ENCODE measurements around the gene NDST1.

Gene NDST1

DNA sequence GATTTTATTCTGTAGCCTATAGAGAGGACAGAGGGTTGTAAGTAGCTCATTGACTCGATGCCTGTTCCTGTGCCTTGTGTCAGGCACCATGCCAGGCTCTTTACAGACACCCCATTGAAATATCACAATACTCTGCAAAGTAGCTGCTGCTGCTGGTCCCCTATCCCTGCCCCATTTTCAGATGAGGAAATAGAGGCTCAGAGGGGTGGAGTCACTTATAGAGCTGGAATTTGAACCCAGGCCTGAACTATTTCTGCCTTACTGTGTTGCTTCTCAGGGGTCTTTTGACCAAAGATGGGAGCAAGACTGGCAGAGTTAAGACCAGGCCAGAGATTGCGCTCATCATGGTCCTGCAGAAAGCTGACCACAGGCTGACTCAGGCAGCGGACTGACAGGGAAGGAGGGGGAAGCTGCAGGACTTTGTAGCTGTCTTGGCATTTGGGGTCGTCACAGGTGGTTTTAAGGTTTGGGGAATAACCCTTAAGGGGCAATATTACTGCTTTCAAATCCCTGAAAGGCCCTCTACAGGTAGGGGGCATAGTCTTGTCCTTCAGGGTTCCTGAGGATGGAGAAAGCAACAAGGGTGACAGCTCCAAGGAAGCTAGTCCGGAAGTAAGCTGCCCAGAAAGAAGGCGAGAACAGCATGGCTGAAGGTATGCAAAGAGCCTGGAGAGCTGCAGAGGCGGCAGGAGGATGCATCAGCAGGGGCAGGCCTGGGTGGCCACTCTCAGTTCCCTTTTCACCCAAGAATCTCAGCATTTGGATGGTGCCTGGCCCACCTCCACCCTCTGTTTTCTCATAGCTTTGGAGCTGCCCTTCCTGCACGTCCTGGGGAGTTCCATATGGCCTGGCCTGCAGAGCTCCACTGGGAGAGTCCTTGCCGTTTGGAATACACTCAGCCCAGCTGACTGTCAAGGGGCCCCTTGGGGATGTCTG is 18.3 kb upstream of the NDST1 start:
- DNase-seq (ENCODE audit: low read depth) = no peak

GRCh38 chr5:150490296-150490669 is 17.6 kb upstream of the NDST1 start:
- DNase-seq (ENCODE audit: low read depth) = no peak

DNA sequence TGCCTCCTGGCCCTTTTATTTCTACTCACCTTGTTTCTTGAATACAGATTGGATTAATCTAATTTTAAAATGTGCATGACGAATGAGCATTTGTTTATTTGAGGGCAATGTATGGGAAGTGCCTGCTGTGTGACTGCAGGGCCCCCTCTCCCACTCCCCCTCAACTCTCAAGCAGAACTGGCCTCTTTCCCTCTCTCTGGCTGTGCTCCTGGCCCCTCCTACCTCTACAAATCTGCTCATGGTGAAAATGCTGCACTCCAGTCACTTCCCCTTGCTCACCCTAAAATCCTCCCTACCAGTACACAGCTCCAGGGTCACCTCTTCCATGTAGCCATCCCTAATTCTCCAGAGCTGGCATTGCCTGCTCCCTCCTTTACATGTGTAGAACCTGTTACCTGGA is 17.2 kb upstream of the NDST1 start:
- DNase-seq (ENCODE audit: low read depth) = no peak

- no peak for DNase-seq (ENCODE audit: low read depth)
Observed at GRCh38 chr5:150491876-150492275, 16.1 kb upstream of the NDST1 start.

DNA sequence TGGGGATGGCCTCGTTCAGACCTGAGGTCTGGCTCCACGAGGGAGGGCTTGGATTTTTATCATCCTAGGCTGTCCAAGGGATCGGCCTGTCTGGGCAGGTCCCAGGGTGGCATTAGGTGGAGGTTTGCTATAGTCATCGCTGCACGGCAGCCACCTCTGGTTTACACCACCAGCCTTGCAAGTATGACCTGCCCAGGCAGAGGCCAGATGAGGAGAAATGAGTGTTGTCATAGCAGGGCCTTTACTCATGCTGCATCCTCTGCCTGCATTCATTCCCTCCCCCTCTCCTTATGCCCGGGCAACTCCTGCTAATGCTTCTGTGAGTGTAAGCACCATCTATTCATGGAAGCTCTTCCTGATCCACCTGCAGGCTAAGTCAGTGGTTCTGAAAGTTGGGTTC is 15.3 kb upstream of the NDST1 start:
- no peak for DNase-seq (ENCODE audit: low read depth)

- no peak for DNase-seq (ENCODE audit: low read depth)
Observed at GRCh38 chr5:150496098-150496497, 11.8 kb upstream of the NDST1 start.

- DNase-seq (ENCODE audit: low read depth) = no peak
Observed at GRCh38 chr5:150496534-150496933, 11.4 kb upstream of the NDST1 start.

GRCh38 chr5:150497274-150497988 is 10.5 kb upstream of the NDST1 start:
- DNase-seq (ENCODE audit: low read depth) = no peak

- DNase-seq (ENCODE audit: low read depth) = no peak
Observed at GRCh38 chr5:150497989-150498317, 10.0 kb upstream of the NDST1 start.

DNA sequence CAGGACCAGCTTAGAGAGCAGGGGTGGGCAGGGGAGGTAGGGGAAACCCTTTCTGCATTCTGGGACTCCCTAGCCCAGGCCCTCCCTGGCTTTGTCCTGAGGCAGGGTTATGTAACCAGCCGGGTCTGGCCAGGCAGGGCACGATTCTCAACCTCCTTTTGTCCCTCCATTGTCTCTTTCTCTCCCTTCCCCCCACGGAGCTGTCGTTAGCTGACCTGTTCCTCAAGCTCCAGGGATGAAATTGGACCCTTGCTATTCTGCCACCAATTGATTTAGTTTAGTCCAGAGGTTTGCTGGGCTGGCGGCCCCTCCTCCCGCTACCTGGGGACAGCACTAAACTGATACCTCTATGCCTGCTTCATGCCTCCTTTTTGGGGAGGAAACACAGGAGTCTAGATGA is 9.4 kb upstream of the NDST1 start:
- DNase-seq (ENCODE audit: low read depth) = no peak

DNA sequence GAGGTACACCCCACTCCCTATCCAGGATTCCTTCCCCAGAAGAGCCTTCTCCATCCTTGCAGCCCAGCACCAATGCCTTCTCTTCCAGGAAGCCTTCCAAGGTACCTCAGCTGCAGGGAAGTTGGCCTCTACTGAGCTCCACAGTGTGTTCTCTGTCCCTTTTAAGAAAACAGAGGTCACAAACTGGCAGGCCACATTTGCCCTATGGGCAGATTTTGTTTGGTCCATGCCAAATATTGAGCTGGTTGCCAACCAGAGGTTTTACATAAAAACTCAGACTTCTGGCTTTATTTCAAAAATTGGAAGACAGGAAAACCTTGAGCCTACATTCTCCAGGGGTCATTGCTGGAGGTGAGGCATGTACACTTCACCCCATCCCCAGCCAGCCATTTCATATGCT is 9.0 kb upstream of the NDST1 start:
- DNase-seq (ENCODE audit: low read depth) = no peak

- DNase-seq (ENCODE audit: low read depth) = no peak
Observed at GRCh38 chr5:150499437-150499956, 8.4 kb upstream of the NDST1 start.

DNA sequence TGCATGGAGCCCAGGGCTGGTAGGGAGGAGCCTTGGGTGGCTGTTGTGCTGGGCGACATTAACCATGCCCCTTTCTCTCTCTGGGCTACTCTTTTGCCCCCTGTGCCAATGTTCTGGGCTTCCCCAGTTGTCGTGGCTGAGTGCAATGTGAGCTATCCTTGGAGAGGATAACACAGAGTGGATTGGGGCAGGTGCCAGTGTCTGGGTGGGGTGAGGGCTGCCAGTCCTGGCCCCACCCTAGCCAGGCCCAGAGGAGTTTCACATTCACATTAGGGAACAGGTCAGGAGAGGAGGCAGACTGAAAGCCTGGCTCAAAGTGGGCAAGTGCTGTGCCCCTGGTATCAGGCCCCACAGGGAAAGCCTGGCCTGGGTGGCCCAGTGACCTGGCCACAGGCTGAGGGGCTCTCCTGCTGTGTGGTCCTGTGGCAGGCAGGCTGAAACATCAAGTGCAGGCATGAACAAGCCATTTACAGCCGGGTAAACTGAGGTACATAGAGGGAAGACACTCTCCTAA is 7.5 kb upstream of the NDST1 start:
- no peak for DNase-seq (ENCODE audit: low read depth)

DNA sequence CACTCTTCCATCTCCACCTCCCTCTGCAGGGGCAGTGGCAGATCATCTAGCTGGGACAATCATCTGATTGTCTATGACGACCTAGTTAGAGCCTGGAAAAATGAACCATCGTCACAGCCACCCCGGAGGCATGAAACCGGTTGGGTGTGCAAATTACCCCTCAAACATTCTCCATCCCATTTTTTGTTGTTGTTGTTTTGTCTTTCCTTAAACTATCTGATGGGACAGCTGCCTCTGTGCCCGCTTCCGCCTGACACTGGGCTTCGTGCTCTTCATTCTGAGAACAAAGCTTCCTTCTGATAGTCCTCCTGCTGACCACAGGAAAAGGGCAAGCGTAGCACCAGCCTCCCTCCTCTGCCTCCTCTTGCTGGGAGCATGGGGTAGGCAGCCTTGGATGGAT is 7.0 kb upstream of the NDST1 start:
- no peak for DNase-seq (ENCODE audit: low read depth)

GRCh38 chr5:150502106-150502505 is 5.8 kb upstream of the NDST1 start:
- DNase-seq (ENCODE audit: low read depth) = no peak

DNA sequence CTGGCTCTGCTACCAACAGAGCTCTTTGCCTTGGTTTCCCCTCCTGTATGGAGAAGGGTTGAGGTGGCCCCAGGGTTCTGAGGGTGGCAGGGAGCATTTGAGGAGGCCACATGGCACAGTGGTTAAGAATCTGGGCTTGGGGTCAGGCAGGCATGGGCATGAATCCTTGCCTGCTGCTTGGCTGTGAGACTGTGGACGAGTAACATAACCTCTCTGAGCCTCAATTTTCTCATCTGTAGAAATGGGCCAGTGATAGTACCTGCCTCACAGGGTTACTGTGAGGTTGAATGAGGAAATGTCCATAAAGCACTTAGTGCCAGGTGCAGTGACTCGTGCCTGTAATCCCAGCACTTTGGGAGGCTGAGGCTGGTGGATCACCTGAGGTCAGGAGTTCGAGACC is 5.1 kb upstream of the NDST1 start:
- DNase-seq (ENCODE audit: low read depth) = no peak

DNA sequence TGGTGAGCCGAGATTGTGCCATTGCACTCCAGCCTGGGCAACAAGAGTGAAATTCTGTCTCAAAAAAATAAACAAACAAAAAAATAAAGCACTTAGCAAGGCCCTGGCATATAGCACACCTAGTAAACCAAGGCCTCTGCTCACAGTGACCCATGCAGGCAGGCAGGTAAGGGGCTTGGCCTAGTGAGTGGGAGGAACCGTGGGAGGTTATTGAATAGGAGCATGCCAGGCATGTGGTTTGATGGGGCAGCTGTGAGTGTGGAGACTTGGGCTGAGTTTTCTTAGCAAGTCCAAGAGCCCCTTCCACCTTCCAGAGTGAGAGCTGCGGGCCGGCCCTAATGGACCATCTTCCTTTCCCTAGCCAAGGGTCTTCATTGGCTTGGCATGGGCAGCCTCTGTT is 4.5 kb upstream of the NDST1 start:
- DNase-seq (ENCODE audit: low read depth) = no peak

DNA sequence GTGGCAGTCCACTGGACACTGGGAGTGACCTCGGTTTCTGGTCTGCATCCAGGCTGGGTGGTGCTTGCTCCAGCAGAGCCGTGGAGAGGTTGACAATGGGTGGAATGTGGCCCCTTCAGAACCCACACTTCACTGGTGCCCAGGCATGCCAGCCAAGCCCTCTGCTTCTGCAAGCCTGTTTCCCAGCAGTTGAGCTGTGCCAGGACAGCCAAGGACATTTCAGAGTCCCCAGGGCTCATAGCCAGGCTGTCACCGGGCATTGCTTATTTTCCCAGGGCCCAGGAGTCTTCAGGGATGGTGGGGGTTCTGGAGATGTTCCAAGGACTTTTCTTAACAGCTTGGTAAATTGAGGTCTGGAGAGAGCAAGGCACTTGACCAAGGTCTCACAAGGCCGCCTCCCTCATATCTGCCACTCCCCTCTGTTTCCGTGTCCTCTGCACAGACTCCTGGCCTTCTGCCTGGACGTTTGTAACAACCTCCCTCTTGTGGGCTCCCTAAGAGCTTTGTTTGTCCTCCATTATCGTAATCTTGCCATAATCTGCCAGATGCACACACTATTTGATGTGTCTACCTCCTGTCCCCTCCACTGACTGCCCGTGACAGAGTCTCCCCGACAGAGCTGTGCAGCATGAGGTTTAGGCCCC is 3.8 kb upstream of the NDST1 start:
- no peak for DNase-seq (ENCODE audit: low read depth)

DNA sequence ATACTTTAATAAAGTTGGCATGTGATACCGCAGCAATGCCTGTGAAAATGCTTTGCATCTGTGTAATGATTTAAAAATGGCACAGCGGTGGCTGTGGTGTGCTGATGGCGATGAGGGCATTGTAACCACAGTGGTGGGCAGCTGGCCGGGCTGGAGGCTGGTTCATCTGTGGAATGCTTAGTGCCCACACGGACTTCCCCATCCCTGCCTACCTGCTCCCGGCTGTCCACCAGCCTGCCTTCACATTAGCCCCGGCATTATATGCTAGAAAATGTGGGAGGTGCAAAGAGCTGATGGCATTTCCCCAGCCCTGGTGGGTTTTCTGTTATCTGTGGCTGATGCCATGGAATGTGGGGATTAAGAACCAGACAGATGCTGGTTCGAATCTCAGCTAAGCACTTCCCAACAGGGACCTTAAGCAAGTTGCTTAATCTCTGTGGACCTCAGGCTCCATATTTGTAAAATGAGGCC is 2.9 kb upstream of the NDST1 start:
- DNase-seq (ENCODE audit: low read depth) = no peak

DNA sequence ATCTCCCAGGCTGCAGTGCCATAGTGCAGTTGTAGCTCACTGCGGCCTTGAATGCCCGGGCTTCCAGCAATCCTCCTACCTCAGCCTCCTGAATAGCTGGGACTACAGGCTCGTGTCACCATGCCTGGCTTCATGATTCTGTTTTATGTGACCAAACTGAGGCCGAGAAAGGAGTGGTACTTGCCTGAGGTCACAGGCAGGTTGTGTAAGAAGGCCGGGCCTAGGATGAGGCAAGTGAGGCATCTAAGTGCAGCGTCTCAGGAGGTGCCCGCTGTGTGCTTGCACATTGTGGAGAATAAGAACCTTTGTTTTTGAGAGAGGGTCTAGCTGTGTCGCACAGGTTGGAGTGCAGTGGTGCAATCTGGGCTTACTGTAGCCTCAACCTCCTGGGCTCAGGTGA is 2.1 kb upstream of the NDST1 start:
- no peak for DNase-seq (ENCODE audit: low read depth)

- DNase-seq (ENCODE audit: low read depth) = no peak
Observed at GRCh38 chr5:150506571-150507473, 1.1 kb upstream of the NDST1 start.

- no peak for DNase-seq (ENCODE audit: low read depth)
Observed at GRCh38 chr5:150508277-150508640, 328 bp downstream of the NDST1 start.

Data from activated T-cell treated with anti-CD3 and anti-CD28 coated beads for 24 hours (primary cell).